Stimulated activated CD4-positive, alpha-beta T cell treated with anti-CD3 and anti-CD28 coated beads, TNF-alpha, amount 100 ng/mL, for 4 hours (primary cell): Measurements from ENCODE around the gene ADCY6.

ENCODE experiments used
- DNase-seq, 3 experiments: peaks; one replicate each; pipeline ENCODE4 v3.0.0-alpha.2; 2020; ENCODE audit warnings: low read depth in 3 of 3

ADCY6 gene

GRCh38 chr12:48788854-48789775, at the start of gene ADCY6:
ADCY6 (minus strand) TSS chr12:48789089; CDS start chr12:48783434, 5,655 bp downstream.
- DNase-seq = no peak

DNA sequence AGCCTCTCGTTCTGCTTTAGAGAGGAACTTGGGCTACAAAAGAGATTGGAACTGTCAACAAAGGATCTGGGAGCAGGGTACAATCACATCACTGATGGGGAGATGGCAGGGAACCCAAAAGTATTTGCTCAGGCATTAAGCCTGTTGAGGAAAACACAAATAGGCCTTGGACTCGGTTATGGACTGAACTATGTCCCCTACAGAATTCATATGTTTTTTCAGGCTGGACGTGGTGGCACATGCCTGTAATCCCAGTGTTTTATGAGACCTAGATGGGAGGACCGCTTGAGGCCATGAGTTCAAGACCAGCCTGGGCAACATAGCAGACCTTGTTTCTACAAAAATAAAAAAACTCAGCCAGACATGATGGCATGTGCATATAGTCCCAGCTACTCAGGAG, 49.2 kb upstream of the ADCY6 start:
- DNase-seq = no peak

DNA sequence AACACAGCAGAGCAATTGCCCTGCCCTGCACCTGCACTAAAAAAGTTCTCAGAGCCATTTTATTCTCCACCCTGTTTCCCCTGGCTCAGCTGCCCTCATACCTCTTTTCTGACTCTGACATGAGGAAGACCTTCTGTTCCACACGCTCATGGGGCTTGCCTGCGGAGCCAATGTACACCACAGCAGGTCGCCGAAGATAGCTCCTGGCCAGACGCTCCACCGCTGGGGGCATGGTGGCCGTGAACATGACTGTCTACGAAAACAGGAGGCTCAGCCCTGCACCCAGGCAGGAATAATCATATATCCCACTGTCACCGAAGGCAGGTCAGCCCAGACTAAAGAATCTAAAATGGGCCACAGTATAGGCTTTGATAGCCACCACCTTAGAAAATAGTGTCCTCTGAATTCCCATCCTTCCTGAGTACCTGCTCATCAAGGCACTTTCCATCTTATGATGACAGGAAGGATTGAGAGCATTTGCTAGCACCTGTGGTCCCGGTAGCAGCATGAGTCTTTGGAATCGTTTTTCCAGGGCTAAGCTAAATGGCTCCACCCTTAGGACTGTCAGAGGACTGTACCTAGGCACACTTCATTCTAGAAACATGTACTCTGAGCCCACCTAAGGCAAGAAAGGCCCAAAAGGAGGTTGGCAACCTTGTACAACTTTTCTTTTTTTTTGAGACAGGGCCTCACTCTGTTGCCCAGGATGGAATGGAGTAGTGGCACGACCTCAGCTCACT, 43.6 kb upstream of the ADCY6 start:
- DNase-seq = no peak

DNA sequence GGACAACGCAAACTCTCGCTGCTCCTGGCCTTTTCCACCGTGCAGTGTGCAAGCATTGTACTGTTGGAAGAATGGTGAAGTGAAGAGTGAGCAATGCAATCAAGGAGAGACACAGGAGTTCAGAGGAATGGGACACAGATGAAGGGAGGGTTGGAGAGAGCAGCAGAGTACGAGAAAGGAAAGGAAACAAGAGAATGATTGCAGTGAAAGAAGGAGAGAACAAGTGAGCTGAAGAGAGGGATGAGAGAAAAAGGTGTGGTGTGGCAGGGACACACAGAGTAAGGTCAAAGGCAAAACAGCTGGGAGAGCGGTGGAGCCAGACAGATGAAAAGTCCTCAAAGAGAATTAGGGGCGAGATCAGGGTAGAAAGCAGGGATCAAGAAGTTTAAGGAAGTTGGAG, 42.4 kb upstream of the ADCY6 start:
- no peak for DNase-seq

DNA sequence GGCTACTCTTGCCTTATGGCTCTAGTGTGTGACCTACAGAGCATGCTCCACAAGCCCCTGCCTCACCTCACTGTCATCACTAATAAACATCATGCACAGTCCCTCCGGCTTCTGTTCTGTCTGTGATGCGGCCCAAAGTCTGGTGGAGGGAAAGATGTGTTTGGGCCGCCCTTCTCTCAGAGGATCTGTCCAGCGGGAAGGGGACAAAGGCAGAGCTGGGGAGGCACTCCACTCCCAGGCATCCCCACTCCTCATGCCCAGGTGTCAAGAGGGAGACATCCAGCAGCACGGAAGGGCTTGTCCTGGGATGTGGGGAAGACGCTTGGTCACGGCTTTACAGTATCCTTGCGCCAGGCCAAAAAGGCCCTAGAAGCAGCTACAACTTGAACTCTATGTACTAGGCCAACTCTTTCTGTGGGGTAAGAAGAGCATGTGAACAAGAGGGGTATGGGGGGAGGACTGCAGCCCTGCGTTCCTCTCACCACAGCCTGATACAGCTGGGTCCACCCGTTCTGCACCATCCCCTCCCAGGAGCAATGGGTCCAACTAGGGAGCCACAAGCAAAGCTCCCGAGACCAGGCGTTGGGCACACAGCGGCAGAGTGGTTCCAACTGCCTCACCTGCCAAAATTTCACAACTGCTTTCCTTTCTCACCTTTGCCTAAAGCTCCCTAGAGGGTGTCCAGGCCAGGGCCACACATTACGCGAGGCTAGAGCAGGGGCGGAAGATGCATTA, 40.1 kb upstream of the ADCY6 start:
- DNase-seq = no peak

DNA sequence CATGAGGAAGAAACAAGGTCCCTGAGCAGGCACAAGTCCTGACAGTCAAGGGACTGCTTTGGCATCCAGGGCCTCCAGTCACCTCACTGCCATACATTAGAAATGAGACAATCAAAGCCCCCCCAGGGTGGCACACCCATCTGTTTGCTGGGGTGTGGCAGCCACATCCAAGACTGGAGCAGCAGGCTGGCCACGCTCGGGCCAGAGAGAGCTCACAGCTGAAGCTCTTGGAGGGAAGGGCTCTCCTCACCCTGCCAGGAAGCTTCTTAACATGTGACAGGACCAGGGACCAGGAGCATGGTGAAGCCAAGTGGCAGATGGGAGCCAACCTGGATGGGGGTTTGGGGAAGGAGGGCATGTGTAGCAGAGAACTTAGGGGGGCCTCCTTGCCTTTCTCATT, 39.4 kb upstream of the ADCY6 start:
- no peak for DNase-seq

DNA sequence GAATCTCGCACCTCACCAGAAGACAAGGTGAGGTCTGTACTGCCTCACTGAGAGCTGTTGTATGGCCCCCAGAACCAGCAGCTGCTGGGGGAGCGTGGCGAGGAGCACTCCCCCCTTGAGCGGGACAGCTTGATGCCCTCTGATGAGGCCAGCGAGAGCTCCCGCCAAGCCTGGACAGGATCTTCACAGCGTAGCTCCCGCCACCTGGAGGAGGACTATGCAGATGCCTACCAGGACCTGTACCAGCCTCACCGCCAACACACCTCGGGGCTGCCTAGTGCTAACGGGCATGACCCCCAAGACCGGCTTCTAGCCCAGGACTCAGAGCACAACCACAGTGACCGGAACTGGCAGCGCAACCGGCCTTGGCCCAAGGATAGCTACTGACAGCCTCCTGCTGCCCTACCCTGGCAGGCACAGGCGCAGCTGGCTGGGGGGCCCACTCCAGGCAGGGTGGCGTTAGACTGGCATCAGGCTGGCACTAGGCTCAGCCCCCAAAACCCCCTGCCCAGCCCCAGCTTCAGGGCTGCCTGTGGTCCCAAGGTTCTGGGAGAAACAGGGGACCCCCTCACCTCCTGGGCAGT, 38.7 kb upstream of the ADCY6 start:
- no peak for DNase-seq

GRCh38 chr12:48827026-48827425, 38.1 kb upstream of the ADCY6 start:
- no peak for DNase-seq

DNA sequence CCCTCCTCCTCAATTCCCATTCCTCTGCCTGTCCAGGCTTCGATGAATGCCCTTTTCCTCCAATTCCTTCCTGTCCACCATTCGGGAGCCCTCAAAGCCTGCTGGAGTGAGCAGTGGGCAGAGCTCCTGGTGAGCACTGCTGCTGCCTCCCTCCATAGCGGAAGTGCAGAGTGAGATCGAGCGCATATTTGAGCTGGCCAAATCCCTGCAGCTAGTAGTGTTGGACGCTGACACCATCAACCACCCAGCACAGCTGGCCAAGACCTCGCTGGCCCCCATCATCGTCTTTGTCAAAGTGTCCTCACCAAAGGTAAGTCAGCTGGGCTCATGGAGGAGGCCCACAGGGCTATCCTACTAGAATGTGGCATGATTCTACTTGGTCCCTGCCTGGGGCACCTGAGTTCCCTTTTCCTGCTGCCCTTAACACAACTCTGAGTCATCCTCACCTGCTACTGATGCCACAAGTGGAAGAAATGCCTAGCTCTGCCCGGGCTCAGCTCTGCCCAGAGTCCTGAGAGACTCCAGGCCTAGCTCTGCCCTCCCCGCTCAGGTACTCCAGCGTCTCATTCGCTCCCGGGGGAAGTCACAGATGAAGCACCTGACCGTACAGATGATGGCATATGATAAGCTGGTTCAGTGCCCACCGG, 37.4 kb upstream of the ADCY6 start:
- DNase-seq = no peak

GRCh38 chr12:48824905-48825304, 36.0 kb upstream of the ADCY6 start:
- DNase-seq = no peak

DNA sequence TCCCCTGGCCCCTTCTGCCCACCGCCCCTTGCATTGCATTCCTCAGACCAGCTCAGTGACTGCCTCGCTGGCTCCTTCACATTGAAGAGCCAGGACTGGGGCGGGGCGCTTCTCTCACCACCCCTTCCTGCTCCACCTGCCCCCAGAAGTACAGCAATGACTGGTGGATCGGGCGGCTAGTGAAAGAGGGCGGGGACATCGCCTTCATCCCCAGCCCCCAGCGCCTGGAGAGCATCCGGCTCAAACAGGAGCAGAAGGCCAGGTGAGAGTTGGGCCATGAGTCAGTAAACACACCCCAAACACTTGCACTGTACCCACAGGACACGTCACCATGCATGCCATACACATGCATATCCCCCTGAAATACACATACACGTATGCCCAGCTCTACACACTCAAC, 35.2 kb upstream of the ADCY6 start:
- DNase-seq = no peak

GRCh38 chr12:48823281-48823680, 34.4 kb upstream of the ADCY6 start:
- no peak for DNase-seq

DNA sequence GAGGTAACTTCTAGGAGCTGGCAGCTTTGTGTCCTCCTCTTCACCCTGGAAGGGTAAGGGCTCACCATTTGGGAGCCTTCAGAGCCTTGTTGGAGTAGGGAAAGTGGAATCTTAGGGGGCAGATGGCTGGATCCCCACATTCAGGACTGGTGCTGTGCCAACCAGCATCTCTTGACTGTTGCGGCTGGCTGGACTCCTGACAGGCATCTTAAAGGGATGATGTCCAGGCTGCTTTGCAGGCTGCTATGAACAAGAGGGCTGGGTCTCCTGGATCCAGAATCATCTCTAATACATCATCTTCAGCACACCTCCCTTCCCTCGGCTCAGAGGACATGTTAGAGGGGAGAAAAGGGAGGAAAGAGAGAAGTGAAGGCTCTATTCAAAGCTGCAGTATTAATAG, 33.8 kb upstream of the ADCY6 start:
- DNase-seq = no peak

- DNase-seq = no peak
These were observed 33.2 kb upstream of the ADCY6 start for GRCh38 chr12:48822139-48822538.

DNA sequence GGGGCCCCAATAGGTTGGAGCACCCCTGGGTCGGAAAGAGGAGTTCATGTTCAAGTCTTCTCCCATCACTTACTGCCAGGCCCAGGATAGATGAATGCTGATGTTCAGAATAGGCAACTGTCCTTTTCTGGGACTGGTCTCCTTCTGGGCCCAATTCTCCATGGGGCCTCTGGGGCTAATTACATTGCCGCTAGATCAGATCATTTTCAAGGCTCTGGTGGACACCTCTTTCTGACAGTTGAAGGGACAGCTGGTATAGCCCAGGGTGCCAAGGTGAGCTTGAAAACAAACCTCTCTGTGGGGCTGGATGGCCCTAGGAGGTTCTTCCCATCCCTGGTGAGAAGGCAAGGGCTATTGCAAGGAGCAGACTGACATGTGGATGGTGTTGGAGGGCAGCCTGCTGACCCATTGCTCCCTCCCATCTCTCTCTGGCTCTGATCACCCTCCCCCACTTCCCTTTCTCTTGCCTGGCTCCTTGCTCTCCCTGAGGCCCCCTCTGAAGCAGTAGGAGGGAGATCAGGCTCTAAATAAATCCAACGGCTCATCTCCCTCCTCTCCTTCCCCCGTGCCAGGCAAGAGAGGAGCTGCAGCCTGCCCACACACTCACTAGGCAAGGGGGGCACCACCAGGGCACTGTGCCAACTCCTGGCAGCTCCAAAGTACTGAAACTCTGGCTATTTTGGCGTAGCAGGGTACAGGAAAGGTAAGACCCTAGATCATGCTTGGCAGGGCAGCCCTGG, 31.3 kb upstream of the ADCY6 start:
- DNase-seq = no peak

DNA sequence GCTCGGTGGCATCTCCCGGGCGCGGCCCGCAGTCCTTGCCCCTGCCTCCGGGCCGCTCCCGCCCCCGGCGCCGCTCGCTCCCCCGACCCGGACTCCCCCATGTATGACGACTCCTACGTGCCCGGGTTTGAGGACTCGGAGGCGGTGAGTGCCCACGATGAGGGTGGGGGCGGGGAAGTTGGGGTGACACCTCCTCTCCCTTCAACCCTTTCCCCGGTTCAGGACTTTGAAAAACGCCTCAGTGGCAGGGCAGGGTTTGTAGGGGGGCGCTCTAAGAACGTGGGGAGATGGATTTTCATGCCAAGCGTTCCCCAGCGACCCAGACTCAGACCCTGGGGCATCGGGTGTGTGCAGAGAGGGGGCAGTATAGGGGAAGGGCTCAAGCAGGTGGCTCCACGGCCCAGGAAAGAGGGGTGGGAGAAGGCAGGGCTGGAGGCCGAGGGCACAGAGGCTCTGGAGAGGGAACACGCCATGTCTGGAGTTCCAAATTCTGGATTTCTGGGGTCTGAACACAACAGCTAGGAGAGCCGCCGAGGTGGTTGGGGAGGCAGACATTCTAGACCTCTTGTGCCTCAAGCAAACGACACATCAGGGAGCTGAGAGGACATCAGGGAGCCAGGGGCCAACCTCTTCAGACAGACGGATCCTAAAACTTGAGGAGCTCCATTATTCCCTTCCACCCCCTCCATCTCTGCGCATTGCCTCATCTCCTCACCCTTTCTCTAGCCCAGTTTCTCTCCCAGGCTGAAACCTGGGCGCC, 30.1 kb upstream of the ADCY6 start:
- peak in 2 of 3 experiments; percentile 38 to 51 for DNase-seq

GRCh38 chr12:48817873-48818830, 29.3 kb upstream of the ADCY6 start, which contains the start of gene CACNB3:
CACNB3 (plus strand) TSS chr12:48818496; CDS start chr12:48818930, 434 bp downstream.
- peak; percentile 60 to 69 (median 64) for DNase-seq

DNA sequence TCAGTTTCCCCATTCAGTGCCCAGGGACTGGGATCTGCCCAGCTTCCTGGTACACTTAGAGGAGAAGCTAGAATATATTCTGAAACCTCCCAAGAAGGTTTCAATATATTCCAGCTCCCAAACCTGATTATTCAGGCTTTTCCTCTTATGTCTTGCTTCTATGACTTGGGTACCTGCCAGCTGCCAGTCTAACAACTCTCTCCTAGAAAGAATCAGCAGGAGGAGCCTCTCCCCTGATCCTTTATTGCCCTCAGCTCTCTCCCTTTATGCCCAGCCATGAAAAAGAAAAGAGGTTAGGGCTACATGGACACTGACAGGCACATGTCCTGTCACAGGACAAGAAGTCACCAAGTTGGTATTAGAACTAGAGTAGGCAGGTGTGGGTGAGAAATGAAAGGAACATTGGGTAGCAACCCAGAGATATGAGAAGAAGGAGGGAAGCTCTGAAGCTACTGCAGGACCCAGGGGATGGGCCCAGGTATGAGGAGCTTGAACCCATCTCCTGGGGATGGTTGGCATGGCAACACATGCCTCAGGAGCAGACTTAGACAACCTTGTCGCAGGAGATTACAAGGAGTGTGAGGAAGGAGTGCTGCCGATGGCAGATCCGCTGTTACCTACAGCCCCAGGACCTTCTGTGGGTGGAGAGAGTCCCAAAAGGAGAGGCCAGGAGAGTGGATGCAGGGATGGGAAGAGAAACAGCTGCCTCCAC, 27.4 kb upstream of the ADCY6 start:
- no peak for DNase-seq
